PC-9 (cell line): Measurements from ENCODE around the gene LENG9.

Experiments
- EZH2 ChIP-seq: fragments of 200-600 bp; sonication (generic); IDR thresholded peaks from 2 replicates; pipeline ENCODE4 v1.8.0; 2017; ENCODE audit warnings: antibody characterized with exemption, low read depth
- TF ChIP-seq, protein P1 (sequence below): fragments of 200-600 bp; sonication (generic); conservative IDR thresholded peaks from 2 replicates; pipeline ENCODE4 v1.6.1; 2017; ENCODE audit warnings: mixed run types, antibody characterized with exemption, mild to moderate bottlenecking, moderate library complexity

- TF ChIP-seq, protein P1, sequence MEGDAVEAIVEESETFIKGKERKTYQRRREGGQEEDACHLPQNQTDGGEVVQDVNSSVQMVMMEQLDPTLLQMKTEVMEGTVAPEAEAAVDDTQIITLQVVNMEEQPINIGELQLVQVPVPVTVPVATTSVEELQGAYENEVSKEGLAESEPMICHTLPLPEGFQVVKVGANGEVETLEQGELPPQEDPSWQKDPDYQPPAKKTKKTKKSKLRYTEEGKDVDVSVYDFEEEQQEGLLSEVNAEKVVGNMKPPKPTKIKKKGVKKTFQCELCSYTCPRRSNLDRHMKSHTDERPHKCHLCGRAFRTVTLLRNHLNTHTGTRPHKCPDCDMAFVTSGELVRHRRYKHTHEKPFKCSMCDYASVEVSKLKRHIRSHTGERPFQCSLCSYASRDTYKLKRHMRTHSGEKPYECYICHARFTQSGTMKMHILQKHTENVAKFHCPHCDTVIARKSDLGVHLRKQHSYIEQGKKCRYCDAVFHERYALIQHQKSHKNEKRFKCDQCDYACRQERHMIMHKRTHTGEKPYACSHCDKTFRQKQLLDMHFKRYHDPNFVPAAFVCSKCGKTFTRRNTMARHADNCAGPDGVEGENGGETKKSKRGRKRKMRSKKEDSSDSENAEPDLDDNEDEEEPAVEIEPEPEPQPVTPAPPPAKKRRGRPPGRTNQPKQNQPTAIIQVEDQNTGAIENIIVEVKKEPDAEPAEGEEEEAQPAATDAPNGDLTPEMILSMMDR = no peak
- TF ChIP-seq EZH2 = no peak
These were observed 15.4 kb downstream of the LENG9 start for GRCh38 chr19:54448040-54448773.
